DOHH2 (cell line): ENCODE measurements around the gene HMX1.

Experiments used
- H3F3A ChIP-seq: fragments of 200-600 bp; sonication (generic), shearing (Covaris generic); 2 replicates; pipeline ENCODE4 v1.6.0; 2016; ENCODE audit warnings: antibody characterized with exemption, mild to moderate bottlenecking; ENCODE audit not compliant: control insufficient read depth, insufficient read depth
- H3K27ac ChIP-seq: fragments of 200-600 bp; sonication (generic); 2 replicates; pipeline ENCODE4 v1.5.1; 2014; ENCODE audit warnings: low read depth, mild to moderate bottlenecking, low read length, moderate library complexity
- H3K27me3 ChIP-seq: fragments of 200-600 bp; sonication (generic); 2 replicates; pipeline ENCODE4 v1.6.1; 2014; ENCODE audit warnings: mild to moderate bottlenecking, low read length, mixed read lengths; ENCODE audit not compliant: control insufficient read depth
- H3K36me3 ChIP-seq: fragments of 200-600 bp; sonication (generic); 2 replicates; pipeline ENCODE4 v1.6.1; 2014; ENCODE audit warnings: mild to moderate bottlenecking, low read length, moderate library complexity, mixed read lengths; ENCODE audit not compliant: control insufficient read depth
- H3K4me1 ChIP-seq: fragments of 200-600 bp; sonication (generic); 2 replicates; pipeline ENCODE4 v1.6.1; 2014; ENCODE audit warnings: mild to moderate bottlenecking, low read length, mixed read lengths; ENCODE audit not compliant: control insufficient read depth
- H3K4me2 ChIP-seq: fragments of 200-600 bp; sonication (generic); 2 replicates; pipeline ENCODE4 v1.6.0; 2014; ENCODE audit warnings: mild to moderate bottlenecking, low read length, moderate library complexity
- H3K4me3 ChIP-seq: fragments of 200-600 bp; sonication (generic); 2 replicates; pipeline ENCODE4 v1.5.1; 2014; ENCODE audit warnings: mild to moderate bottlenecking, low read length, mixed read lengths
- H3K79me2 ChIP-seq: fragments of 200-600 bp; sonication (generic); 2 replicates; pipeline ENCODE4 v1.6.1; 2014; ENCODE audit warnings: mild to moderate bottlenecking, low read length, mixed read lengths; ENCODE audit not compliant: control insufficient read depth
- H3K9me2 ChIP-seq: fragments of 200-600 bp; sonication (generic); replicated peaks from 2 replicates; pipeline ENCODE4 v1.6.1; 2014; ENCODE audit warnings: mild to moderate bottlenecking, low read length, mixed read lengths; ENCODE audit not compliant: control insufficient read depth
- H3K9me3 ChIP-seq: fragments of 200-600 bp; sonication (generic); 2 replicates; pipeline ENCODE4 v1.6.1; 2014; ENCODE audit warnings: antibody characterized with exemption, low read length, mixed read lengths; ENCODE audit not compliant: control insufficient read depth, insufficient read depth
- H4K20me1 ChIP-seq: fragments of 200-600 bp; sonication (generic); 2 replicates; pipeline ENCODE4 v1.6.0; 2014; ENCODE audit warnings: low read depth, mild to moderate bottlenecking, antibody characterized with exemption, low read length, moderate library complexity; ENCODE audit not compliant: control insufficient read depth, insufficient read depth
- EZH2phosphoT487 ChIP-seq: fragments of 200-600 bp; sonication (generic); IDR thresholded peaks from 2 replicates; pipeline ENCODE4 v1.6.1; 2017; ENCODE audit warnings: borderline replicate concordance, mild to moderate bottlenecking, antibody characterized with exemption, low read length, moderate library complexity, mixed read lengths
- TF ChIP-seq, protein P1 (sequence below): fragments of 200-600 bp; sonication (generic); IDR thresholded peaks from one replicate; pipeline ENCODE4 v1.5.1; 2014; ENCODE audit warnings: antibody characterized with exemption, mild to moderate bottlenecking, low read depth, low read length; ENCODE audit not compliant: poor library complexity, severe bottlenecking

HMX1 gene

DNA sequence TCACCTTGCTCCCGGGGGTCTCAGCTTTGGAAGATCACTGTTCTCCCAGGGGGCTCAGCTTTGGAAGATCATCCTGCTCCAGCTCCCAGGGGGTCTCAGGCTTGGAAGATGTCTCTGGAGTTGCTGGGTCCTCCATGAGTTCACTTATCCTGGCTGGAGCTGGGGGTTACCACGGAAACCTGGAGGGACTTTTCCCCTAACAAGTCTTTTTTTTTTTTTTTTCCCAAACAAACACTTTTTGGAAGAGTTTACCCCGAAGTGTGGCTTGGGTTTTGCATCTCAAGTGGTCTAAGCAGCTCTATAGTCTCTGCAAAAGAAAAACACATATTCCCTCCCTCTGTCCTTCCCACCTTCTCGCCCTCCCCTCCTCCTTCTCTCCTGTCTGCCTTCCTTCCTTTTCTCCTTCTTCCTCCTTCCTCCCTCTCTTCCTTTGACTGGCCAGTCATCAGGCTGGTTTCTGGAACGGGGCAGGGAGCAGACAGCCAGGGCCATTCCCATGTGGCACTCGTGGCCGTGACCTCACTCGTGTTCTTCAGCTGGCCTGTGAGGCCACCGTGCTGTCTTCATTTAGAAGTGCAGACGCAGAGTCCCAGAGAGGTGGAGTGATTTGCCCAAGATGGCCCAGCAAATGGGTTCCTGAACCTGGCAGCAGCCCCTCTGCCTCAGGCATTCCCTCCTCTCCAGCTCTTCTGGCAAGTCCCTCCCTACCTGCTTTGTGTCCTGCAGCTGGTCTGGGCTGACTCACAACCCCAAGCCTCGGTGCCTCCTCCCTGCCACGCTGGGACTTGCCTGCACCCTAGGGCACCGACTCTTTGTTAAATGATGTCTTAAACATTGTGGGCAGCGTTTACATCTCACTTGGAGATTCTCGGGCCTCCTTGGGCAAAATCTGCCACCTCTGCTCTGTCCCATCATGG, 25.9 kb upstream of the HMX1 start:
- Histone ChIP-seq H3F3A (no peaks in the 10 kb centered on the region), H3K9me2 (no peaks in the 10 kb centered on the region), H3K4me3 (no peak overlapping the region), H3K36me3 (no peaks in the 10 kb centered on the region), H3K4me2 (no peak overlapping the region), H3K4me1 (no peaks in the 10 kb centered on the region), H3K27ac (no peak overlapping the region), H3K9me3 (no peaks in the 10 kb centered on the region), H4K20me1 (no peaks in the 10 kb centered on the region), H3K27me3 (no peaks in the 10 kb centered on the region), H3K79me2 (no peaks in the 10 kb centered on the region)
- TF ChIP-seq, protein P1, sequence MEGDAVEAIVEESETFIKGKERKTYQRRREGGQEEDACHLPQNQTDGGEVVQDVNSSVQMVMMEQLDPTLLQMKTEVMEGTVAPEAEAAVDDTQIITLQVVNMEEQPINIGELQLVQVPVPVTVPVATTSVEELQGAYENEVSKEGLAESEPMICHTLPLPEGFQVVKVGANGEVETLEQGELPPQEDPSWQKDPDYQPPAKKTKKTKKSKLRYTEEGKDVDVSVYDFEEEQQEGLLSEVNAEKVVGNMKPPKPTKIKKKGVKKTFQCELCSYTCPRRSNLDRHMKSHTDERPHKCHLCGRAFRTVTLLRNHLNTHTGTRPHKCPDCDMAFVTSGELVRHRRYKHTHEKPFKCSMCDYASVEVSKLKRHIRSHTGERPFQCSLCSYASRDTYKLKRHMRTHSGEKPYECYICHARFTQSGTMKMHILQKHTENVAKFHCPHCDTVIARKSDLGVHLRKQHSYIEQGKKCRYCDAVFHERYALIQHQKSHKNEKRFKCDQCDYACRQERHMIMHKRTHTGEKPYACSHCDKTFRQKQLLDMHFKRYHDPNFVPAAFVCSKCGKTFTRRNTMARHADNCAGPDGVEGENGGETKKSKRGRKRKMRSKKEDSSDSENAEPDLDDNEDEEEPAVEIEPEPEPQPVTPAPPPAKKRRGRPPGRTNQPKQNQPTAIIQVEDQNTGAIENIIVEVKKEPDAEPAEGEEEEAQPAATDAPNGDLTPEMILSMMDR, result no peak
- no peak for TF ChIP-seq EZH2phosphoT487

DNA sequence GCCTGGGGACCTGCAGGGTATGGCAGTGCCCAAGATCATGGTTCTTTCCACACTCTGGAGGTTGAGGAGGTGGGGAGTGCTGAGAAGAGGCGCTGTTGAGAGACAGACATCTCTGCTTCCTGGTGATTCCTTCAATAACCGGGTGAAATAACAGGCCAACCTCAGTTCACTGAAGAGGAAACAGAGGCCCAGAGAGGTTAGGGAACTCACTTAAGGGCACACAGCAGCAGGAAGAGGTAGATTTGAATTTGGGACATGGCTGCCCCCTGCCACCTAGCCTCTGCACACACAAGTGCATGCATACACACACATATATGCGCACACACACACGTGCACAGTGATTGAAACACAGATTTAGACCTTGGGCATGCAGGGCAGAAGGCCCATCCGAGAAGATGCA, 24.9 kb upstream of the HMX1 start:
- Histone ChIP-seq H3K27me3 (no peaks in the 10 kb centered on the region), H3K79me2 (no peaks in the 10 kb centered on the region), H3K9me2 (no peaks in the 10 kb centered on the region), H3K9me3 (no peaks in the 10 kb centered on the region), H3K36me3 (no peaks in the 10 kb centered on the region), H3K4me2 (no peak overlapping the region), H4K20me1 (no peaks in the 10 kb centered on the region), H3K27ac (no peak overlapping the region), H3K4me1 (no peaks in the 10 kb centered on the region), H3K4me3 (no peak overlapping the region), H3F3A (no peaks in the 10 kb centered on the region)
- TF ChIP-seq, protein P1, result no peak
- TF ChIP-seq EZH2phosphoT487, result no peak

DNA sequence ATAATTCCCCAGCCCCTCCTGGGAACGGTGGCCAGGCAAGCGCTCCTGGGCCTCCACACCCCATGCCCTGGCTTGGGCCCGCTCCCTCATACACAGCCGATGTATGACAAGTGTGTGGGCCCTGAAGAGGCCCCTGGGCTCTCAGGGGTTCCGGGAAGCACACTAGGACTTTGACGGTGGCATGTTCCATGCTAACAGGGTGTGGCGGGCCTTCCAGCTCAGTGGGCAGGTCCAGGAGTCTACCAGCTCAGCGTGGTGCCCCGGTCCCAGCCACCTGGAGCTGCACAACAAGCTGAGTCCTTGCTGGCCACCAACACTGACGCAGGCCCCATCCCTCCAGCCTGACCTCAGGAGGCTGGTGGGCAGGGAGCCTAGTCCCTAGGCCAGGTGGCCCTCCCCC, 24.4 kb upstream of the HMX1 start:
- Histone ChIP-seq H3K36me3 (no peaks in the 10 kb centered on the region), H3K79me2 (no peaks in the 10 kb centered on the region), H3K9me2 (no peaks in the 10 kb centered on the region), H3K9me3 (no peaks in the 10 kb centered on the region), H3K4me3 (no peak overlapping the region), H3K27me3 (no peaks in the 10 kb centered on the region), H3K27ac (no peak overlapping the region), H3F3A (no peaks in the 10 kb centered on the region), H4K20me1 (no peaks in the 10 kb centered on the region), H3K4me1 (no peaks in the 10 kb centered on the region), H3K4me2 (no peak overlapping the region)
- no peak for TF ChIP-seq EZH2phosphoT487
- TF ChIP-seq, protein P1, result no peak
